Epithelial cell of esophagus (primary cell): ENCODE data around the gene MTA3.

Source experiments
- DNase-seq: peaks from one replicate; pipeline ENCODE4 v3.0.0; 2010; ENCODE audit warnings: low read depth
- H3K4me3 ChIP-seq: 2 replicates; pipeline ENCODE4 v1.5.1; 2011; ENCODE audit warnings: mild to moderate bottlenecking, low read length, control low read depth
- CTCF ChIP-seq: IDR thresholded peaks from 2 replicates; pipeline ENCODE4 v1.5.1; 2011; ENCODE audit warnings: low read depth, mild to moderate bottlenecking, low read length, control low read depth, inconsistent platforms; ENCODE audit not compliant: insufficient read depth; ENCODE audit errors: missing control alignments

Gene MTA3

GRCh38 chr2:42566837-42567321, 1.6 kb upstream of the MTA3 start:
- H3K4me3 ChIP-seq: no peak overlapping the region
- DNase-seq: peak; percentile 52
- TF ChIP-seq CTCF: no peak

GRCh38 chr2:42567364-42567763, 1.1 kb upstream of the MTA3 start:
- H3K4me3 ChIP-seq: no peak overlapping the region
- no peak for DNase-seq
- TF ChIP-seq CTCF: no peak

GRCh38 chr2:42567806-42568400, 529 bp upstream of the MTA3 start:
- no peak for DNase-seq
- no peak for TF ChIP-seq CTCF
- no peak overlapping the region for H3K4me3 ChIP-seq

- no peak for DNase-seq
- TF ChIP-seq CTCF: no peak
- peak overlapping the region; percentile 67 for H3K4me3 ChIP-seq
These were observed 782 bp downstream of the MTA3 start for GRCh38 chr2:42569116-42569711.

- no peak for DNase-seq
- peak overlapping the region; percentile 67 for H3K4me3 ChIP-seq
- TF ChIP-seq CTCF: no peak
These were observed 1.5 kb downstream of the MTA3 start for GRCh38 chr2:42569883-42570282.

GRCh38 chr2:42572297-42573081, 4.1 kb downstream of the MTA3 start:
- peak; percentile 62 for DNase-seq
- no peak for TF ChIP-seq CTCF
- no peak overlapping the region for H3K4me3 ChIP-seq
